K562 (cell line): Measurements from ENCODE around the gene S100A1. TPM values are rescaled to one million over a fixed set of nuclear protein-coding genes. Genes with fewer than 3 reads are reported as not detected.

Experiments
- ARNT ChIP-seq, 2 experiments: fragments of 450-650 bp; IDR thresholded peaks; 2 replicates each; pipeline ENCODE4 v1.6.1; 2016; ENCODE audit warnings: mild to moderate bottlenecking in 1 of 2
- CHD1 ChIP-seq: fragments of 200-600 bp; sonication (generic); IDR thresholded peaks from one replicate; pipeline ENCODE4 v1.6.1; 2012; ENCODE audit warnings: mild to moderate bottlenecking, moderate library complexity, low read length, inconsistent platforms
- CHD4 ChIP-seq: fragments of 200-600 bp; sonication (generic); IDR thresholded peaks from 3 replicates; pipeline ENCODE4 v1.6.1; 2012; ENCODE audit warnings: low read depth, mild to moderate bottlenecking, mixed read lengths, low read length, inconsistent platforms; ENCODE audit not compliant: insufficient read depth, insufficient replicate concordance, poor library complexity, severe bottlenecking
- ESRRB ChIP-seq: fragments of 250-450 bp; sonication (Bioruptor Pico); IDR thresholded peaks from 2 replicates; pipeline ENCODE4 v1.5.0; 2020; ENCODE audit warnings: mild to moderate bottlenecking, moderate library complexity, borderline replicate concordance
- GTF2A2 ChIP-seq: IDR thresholded peaks from 2 replicates; pipeline ENCODE4 v1.6.1; 2016; ENCODE audit warnings: mild to moderate bottlenecking, missing genetic modification characterization, missing compliant biosample characterization
- ILF3 ChIP-seq: fragments of 450-650 bp; IDR thresholded peaks from 2 replicates; pipeline ENCODE4 v1.6.1; 2018; ENCODE audit warnings: antibody characterized with exemption, mild to moderate bottlenecking, moderate library complexity, borderline replicate concordance
- PHF20 ChIP-seq: fragments of 450-650 bp; IDR thresholded peaks from 2 replicates; pipeline ENCODE4 v1.6.1; 2018; ENCODE audit not compliant: partially characterized antibody
- POLR3A ChIP-seq: IDR thresholded peaks from 2 replicates; pipeline ENCODE4 v1.6.1; 2011; ENCODE audit warnings: borderline replicate concordance, mild to moderate bottlenecking, moderate library complexity; ENCODE audit not compliant: insufficient read length, insufficient read depth; ENCODE audit errors: extremely low read depth
- SIN3A ChIP-seq, 2 experiments: fragments of 150-350 bp in 1 of 2; IDR thresholded peaks; 2 replicates each; pipeline ENCODE4 v1.6.1; 2011 to 2016; ENCODE audit warnings: borderline replicate concordance in 2 of 2, low read depth in 2 of 2, low read length in 2 of 2, mild to moderate bottlenecking in 2 of 2, moderate library complexity in 2 of 2; ENCODE audit not compliant: control insufficient read depth in 1 of 2
- STAG1 ChIP-seq: sonication (generic); formaldehyde crosslinking; IDR thresholded peaks from 2 replicates; pipeline ENCODE4 v1.5.0; 2020; ENCODE audit warnings: missing genetic modification reagents, borderline replicate concordance
- ZNF384 ChIP-seq: IDR thresholded peaks from 2 replicates; pipeline ENCODE4 v1.6.1; 2012; ENCODE audit warnings: low read depth, low read length, improper control_type of control experiment
- polyA plus RNA-seq, 8 experiments: library from polyadenylated mRNA; depleted of rRNA in 4 of 8; stranded (reverse) in 5 of 8; unstranded in 3 of 8; fragments of >200 nt; fragmentation: Nextera tagmentation in 2 of 8; fragmentation: Illumina TruSeq in 1 of 8; extraction: Ambion mirVana in 2 of 8; extraction: Trizol in 1 of 8; gene quantifications; 2 replicates each; pipeline versions ENCODE4 v1.2.1 to v1.2.3, GENCODE V29; 2011 to 2014; ENCODE audit warnings: inconsistent platforms in 1 of 8, missing spikeins in 1 of 8
- total RNA-seq, 7 experiments: library from RNA; depleted of rRNA in 6 of 7; stranded (reverse); fragments of >200 nt in 6 of 7; fragmentation: Illumina TruSeq in 2 of 7; extraction: Trizol in 2 of 7; gene quantifications; 2 replicates each; pipeline versions ENCODE4 v1.2.1 to v1.2.3, GENCODE V29; 2011 to 2021; ENCODE audit warnings: low replicate concordance in 1 of 7
- TF ChIP-seq, protein P1 (sequence below): fragments of 450-650 bp; conservative IDR thresholded peaks from 2 replicates; pipeline ENCODE4 v1.6.1; 2016; ENCODE audit warnings: missing genetic modification characterization, low read depth, mild to moderate bottlenecking, control low read depth, missing compliant biosample characterization
- TF ChIP-seq, protein P2 (sequence below), 2 experiments: fragments of 450-650 bp in 1 of 2; IDR thresholded peaks; 2 replicates each; pipeline ENCODE4 v1.6.1; 2011 to 2017; ENCODE audit warnings: low read depth in 2 of 2, antibody characterized with exemption in 1 of 2, borderline replicate concordance in 1 of 2, low read length in 1 of 2, mild to moderate bottlenecking in 1 of 2, mixed read lengths in 1 of 2; ENCODE audit not compliant: control insufficient read depth in 1 of 2
- TF ChIP-seq, protein P3 (sequence below), 3 experiments: fragments of 200-800 bp in 1 of 3; fragments of 250-450 bp in 1 of 3; fragments of 450-650 bp in 1 of 3; sonication (Bioruptor Pico) in 1 of 3; sonication (Bioruptor generic) in 1 of 3; formaldehyde crosslinking in 1 of 3; IDR thresholded peaks; 2 replicates each; pipeline versions ENCODE4 v1.6.1 to v1.8.0; 2016 to 2022; ENCODE audit warnings: mild to moderate bottlenecking in 2 of 3, missing genetic modification characterization in 2 of 3, missing compliant biosample characterization in 1 of 3, moderate library complexity in 1 of 3
- TF ChIP-seq, protein P4 (sequence below): fragments of 450-650 bp; formaldehyde crosslinking; IDR thresholded peaks from 2 replicates; pipeline ENCODE4 v1.4.0; 2020; ENCODE audit warnings: mild to moderate bottlenecking, mixed read lengths

S100A1 gene
- total and polyA plus RNA-seq, 9 of the 15 experiments (the other 6 are each of a cell fraction or from before 2014, with no cell fraction given), result 0.44 to 30.1 (median 12.7) TPM

DNA sequence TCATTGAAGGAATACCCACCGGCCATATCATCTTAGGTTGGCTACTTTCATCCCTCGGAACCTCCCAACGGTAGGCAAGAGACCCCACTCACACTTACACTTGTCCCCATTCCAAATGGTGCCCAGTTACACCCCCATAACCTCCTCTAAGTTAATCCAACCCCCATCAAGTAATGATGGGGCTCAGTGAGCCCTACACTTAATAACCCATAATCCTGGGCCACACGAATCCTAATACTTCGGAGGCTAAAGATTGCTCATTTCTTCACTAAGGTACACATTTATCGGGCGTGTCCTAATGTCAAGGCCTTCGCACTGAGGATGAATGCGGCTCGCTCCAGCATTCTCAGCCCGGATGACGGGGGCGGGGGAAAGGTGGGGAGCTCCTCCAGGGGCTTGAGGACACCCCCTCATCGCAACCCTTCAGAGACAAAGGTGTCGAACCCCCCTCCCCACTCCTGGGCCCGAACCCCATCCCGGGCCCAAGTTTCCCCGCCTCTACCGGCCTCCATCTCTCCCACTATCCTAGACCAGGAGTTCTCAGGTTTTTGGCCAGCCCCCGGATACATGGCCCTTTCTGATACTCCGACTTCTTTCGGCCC is 42.1 kb downstream of the S100A1 start (continued):
- TF ChIP-seq PHF20, result peak; percentile 61
- TF ChIP-seq SIN3A (IDR thresholded peaks at IDR 0.05; ENCODE audit: borderline replicate concordance in 2 of 2, control insufficient read depth in 1 of 2, low read depth in 2 of 2, low read length in 2 of 2), result 0 out of 4 replicates have a peak, but pooled peaks of 1 of the 2 experiments have one; percentile 24
- no peak for TF ChIP-seq CHD4
- TF ChIP-seq, protein P1, sequence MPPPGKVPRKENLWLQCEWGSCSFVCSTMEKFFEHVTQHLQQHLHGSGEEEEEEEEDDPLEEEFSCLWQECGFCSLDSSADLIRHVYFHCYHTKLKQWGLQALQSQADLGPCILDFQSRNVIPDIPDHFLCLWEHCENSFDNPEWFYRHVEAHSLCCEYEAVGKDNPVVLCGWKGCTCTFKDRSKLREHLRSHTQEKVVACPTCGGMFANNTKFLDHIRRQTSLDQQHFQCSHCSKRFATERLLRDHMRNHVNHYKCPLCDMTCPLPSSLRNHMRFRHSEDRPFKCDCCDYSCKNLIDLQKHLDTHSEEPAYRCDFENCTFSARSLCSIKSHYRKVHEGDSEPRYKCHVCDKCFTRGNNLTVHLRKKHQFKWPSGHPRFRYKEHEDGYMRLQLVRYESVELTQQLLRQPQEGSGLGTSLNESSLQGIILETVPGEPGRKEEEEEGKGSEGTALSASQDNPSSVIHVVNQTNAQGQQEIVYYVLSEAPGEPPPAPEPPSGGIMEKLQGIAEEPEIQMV (tag), result no peak
- no peak for TF ChIP-seq ARNT (IDR thresholded peaks at IDR 0.05)
- 0 out of 2 replicates have a peak, but pooled peaks have one; percentile 24 for TF ChIP-seq STAG1 (CRISPR knock-in tag)
- peak; percentile 25; the same call in 1 of the 2 replicates for TF ChIP-seq GTF2A2
- TF ChIP-seq POLR3A, result no peak
- no peak for TF ChIP-seq ZNF384
- TF ChIP-seq ESRRB (CRISPR knock-in tag), result no peak
- TF ChIP-seq CHD1, result peak; percentile 63
- TF ChIP-seq, protein P2, sequence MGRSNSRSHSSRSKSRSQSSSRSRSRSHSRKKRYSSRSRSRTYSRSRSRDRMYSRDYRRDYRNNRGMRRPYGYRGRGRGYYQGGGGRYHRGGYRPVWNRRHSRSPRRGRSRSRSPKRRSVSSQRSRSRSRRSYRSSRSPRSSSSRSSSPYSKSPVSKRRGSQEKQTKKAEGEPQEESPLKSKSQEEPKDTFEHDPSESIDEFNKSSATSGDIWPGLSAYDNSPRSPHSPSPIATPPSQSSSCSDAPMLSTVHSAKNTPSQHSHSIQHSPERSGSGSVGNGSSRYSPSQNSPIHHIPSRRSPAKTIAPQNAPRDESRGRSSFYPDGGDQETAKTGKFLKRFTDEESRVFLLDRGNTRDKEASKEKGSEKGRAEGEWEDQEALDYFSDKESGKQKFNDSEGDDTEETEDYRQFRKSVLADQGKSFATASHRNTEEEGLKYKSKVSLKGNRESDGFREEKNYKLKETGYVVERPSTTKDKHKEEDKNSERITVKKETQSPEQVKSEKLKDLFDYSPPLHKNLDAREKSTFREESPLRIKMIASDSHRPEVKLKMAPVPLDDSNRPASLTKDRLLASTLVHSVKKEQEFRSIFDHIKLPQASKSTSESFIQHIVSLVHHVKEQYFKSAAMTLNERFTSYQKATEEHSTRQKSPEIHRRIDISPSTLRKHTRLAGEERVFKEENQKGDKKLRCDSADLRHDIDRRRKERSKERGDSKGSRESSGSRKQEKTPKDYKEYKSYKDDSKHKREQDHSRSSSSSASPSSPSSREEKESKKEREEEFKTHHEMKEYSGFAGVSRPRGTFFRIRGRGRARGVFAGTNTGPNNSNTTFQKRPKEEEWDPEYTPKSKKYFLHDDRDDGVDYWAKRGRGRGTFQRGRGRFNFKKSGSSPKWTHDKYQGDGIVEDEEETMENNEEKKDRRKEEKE (IDR thresholded peaks at IDR 0.05; ENCODE audit: borderline replicate concordance in 1 of 2, control insufficient read depth in 1 of 2, low read depth in 2 of 2, low read length in 1 of 2), result no peak
- TF ChIP-seq, protein P3, sequence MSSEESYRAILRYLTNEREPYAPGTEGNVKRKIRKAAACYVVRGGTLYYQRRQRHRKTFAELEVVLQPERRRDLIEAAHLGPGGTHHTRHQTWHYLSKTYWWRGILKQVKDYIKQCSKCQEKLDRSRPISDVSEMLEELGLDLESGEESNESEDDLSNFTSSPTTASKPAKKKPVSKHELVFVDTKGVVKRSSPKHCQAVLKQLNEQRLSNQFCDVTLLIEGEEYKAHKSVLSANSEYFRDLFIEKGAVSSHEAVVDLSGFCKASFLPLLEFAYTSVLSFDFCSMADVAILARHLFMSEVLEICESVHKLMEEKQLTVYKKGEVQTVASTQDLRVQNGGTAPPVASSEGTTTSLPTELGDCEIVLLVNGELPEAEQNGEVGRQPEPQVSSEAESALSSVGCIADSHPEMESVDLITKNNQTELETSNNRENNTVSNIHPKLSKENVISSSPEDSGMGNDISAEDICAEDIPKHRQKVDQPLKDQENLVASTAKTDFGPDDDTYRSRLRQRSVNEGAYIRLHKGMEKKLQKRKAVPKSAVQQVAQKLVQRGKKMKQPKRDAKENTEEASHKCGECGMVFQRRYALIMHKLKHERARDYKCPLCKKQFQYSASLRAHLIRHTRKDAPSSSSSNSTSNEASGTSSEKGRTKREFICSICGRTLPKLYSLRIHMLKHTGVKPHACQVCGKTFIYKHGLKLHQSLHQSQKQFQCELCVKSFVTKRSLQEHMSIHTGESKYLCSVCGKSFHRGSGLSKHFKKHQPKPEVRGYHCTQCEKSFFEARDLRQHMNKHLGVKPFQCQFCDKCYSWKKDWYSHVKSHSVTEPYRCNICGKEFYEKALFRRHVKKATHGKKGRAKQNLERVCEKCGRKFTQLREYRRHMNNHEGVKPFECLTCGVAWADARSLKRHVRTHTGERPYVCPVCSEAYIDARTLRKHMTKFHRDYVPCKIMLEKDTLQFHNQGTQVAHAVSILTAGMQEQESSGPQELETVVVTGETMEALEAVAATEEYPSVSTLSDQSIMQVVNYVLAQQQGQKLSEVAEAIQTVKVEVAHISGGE (CRISPR knock-in tag; IDR thresholded peaks at IDR 0.05), result no peak
- no peak for TF ChIP-seq ILF3
- TF ChIP-seq, protein P4, sequence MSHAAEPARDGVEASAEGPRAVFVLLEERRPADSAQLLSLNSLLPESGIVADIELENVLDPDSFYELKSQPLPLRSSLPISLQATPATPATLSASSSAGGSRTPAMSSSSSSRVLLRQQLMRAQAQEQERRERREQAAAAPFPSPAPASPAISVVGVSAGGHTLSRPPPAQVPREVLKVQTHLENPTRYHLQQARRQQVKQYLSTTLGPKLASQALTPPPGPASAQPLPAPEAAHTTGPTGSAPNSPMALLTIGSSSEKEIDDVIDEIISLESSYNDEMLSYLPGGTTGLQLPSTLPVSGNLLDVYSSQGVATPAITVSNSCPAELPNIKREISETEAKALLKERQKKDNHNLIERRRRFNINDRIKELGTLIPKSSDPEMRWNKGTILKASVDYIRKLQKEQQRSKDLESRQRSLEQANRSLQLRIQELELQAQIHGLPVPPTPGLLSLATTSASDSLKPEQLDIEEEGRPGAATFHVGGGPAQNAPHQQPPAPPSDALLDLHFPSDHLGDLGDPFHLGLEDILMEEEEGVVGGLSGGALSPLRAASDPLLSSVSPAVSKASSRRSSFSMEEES (CRISPR knock-in tag), result no peak
